Measurements from ENCODE around the gene MALRD1.

Gene MALRD1

DNA sequence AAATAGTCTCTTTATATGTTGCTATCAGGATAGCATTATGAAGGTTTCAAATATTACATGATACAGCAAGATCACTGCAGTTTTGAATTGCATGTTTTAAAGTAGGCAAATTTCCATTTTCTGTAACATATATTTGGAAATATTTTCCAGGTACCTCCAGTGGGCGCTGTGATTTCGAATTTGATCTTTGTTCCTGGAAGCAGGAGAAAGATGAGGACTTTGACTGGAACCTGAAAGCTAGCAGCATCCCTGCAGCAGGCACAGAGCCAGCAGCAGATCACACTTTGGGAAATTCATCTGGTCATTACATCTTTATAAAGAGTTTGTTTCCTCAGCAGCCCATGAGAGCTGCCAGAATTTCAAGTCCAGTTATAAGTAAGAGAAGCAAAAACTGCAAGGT lies 299.0 kb downstream of the MALRD1 start:
- DNase-seq (ENCODE audit: low spot score) = peak; percentile 6
- no peak for FAIRE-seq

DNA sequence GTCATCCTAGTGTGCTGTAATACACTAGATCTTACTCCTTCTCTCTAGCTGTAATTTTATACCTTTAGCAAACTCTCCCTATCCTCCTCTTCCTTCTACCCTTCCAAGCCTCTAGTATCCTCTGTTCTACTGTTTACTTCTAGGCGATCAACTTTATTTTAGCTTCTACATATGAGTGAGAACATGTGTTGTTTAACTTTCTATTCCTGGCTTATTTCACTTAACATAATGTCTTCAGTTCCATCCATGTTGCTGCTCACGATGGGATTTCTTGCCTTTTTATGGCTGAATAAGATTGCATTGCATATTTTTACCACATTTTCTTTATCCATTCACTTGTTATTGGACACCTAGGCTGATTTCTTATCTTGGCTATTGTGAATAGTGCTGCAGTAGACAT lies 318.6 kb downstream of the MALRD1 start:
- no peak for DNase-seq (ENCODE audit: low spot score)
- FAIRE-seq = no peak

DNA sequence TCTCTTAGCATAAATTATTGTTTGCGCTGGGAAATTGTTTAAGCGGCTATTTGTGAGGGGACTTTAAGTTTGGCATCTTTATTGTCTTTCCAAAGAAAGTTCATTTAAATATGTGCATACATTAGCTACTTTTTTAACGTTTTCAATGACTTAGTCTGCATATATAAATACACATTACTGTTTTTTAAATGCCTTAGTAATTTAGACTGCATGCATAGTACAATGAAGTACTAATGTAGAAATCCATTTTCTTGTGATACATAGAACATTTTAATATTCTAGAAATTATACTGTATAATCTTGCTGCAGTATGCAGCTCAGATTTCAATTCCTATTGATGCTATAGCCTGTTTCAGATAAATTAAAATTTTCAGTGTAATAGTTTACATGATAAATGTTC lies 325.4 kb downstream of the MALRD1 start:
- FAIRE-seq = no peak
- no peak for DNase-seq (ENCODE audit: low spot score)

DNA sequence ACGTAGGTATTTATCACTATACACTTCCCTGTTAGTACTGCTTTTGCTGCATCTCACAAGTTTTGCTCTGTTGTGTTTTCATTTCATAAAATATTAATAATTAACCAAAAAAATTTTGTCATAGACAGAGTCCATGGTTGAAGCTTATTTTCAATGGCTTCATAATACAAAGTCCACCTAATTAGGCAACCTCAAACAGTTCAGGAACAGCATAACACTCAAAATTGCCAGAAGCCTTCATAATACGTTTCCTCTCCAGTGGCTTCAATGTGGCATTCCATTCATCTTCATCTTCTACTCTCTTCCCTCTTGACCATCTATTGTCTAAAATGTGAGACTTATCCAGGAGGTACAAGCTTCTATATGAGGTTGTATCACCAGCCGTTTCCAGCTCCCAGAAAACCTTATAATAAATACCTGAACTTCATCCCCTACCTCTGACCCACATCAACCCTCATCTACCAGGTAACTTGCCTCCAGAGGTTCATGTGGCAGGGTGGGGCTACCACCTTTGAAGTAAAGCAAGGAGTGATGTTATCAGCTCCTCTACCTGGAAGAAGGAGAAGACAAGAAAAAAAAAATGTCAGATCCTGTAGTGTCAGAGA lies 337.3 kb downstream of the MALRD1 start:
- DNase-seq (ENCODE audit: low spot score) (no peak), FAIRE-seq (no peak)

DNA sequence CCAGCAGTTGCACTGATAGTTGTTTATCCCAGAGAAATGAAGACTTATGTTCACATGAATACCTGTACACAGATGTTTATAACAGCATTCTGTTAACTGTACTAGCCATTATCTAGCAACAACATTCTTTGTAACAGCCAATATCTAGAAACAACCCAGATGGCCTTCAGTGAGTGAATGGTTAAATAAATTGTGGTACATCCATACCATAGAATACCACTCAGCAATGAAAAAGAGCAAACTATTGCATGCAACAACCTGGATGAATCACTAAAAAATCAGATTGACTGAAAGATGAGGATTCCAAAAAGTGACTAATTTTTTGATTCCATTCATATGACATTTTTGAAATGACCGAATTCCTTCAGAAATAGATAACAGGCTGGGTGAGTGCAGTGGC lies 360.3 kb downstream of the MALRD1 start:
- no peak for DNase-seq (ENCODE audit: low spot score)
- FAIRE-seq = no peak

DNA sequence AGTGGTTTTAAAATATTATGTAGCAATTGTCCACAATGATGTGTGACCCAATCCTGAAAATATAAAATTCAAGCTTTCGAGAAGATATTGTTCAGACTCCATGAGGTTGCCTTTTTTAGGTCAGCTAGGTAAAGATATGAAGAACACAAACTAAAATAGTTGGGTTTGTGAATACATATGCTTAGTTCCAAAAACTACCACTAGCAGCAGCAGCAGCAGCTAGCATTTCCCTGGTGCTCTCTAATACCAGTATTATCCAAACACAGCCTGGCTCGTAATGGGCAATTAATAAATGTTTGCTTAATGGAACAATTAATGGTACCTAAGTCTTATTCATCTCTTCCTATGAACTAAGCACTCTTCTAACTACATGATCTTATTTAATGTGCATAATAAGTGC lies 362.5 kb downstream of the MALRD1 start:
- DNase-seq (ENCODE audit: low spot score) (no peak), FAIRE-seq (no peak)

DNA sequence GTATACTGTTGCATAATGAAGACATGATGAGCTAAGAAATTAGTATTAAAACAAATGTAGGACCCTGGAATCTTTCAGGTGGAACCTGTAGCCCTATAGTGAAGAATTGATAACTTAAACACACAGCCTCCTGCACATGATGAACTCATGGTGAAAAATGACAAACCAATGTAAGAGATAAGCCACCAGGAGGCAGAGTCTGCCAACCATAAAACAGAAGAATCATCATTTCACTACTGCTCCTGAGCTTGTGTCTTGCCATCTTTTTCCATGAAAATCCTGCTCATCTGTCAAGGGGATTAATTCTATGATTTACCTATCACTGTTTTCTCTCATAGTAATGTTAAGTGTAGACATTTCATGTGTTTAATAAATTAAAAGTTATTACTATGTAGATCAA lies 363.9 kb downstream of the MALRD1 start:
- DNase-seq (ENCODE audit: low spot score) (peak; percentile 11), FAIRE-seq (no peak)

DNA sequence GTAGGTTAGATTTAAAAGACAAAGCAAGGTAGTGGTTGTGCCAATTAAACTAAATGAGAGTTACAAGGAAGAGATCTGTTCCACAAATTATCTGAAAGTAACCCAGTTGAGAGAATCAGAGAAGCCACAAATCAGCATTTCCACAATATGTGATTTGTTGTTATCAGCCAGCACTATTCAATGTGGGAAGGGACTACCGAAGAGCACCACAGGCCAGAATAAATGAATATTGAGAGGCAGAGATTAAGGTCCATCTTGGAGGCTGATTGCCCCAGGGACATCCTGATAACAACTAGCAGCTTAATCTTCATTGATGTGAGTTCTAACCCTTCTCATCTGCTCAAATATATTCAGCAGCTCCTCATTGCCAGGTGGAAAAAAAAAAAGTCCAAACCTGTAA lies 367.6 kb downstream of the MALRD1 start:
- no peak for FAIRE-seq
- DNase-seq (ENCODE audit: low spot score) = no peak

DNA sequence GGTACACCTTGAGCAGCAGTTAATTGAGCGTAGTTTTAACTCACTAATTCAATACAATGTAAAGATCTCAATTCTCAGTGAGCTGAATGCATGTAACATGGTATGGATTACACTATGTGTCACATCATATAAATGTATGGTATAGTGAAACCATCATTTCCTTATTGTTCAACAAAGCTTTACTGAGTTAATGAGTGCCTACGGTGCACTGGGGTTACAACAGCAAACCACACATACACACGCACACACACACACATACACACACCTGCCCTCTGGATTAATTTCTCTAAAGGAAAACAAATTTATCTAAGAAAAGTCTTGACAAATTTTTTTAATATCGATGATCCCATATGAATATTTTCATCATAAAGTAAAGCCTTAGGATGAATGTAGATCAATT lies 369.1 kb downstream of the MALRD1 start:
- FAIRE-seq (no peak), DNase-seq (ENCODE audit: low spot score) (no peak)

DNA sequence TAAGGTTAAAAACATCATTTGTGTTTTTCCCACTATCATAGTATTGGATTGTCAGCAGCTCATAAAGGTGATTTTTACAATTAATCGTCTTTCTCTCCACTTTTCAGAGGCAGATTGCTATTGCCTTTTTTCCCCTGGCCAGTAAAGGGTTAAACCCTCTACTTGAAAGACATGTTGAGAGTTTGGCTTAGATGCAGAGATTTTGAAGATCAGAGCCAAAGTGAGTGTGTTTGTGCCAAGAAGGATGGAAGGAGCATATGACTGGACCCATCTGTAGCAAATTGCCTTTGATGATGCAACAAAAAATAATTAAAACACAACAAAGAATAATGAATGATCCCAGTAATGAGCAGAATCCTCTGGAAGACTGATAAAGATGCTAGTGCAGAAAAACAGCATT lies 373.1 kb downstream of the MALRD1 start:
- DNase-seq (ENCODE audit: low spot score) (no peak), FAIRE-seq (no peak)

DNA sequence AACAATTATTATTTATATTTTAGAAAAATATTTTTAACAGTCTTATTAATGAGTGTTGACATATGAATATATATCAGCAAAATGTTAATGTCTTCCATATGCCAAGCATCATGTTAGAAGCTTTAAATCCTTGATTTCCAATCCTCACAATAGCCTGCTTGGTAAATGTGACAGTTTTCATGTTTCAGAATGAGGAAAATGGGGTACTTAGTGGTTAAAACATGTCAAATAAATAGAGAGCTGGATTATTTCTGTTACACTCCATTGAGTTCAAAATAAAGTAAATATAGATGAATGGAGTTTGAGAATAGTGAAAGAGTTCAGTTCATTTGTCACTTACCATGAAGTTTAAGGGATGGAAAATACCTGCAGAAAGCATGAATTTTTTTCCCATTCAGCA lies 377.4 kb downstream of the MALRD1 start:
- FAIRE-seq = no peak
- DNase-seq (ENCODE audit: low spot score) = no peak

DNA sequence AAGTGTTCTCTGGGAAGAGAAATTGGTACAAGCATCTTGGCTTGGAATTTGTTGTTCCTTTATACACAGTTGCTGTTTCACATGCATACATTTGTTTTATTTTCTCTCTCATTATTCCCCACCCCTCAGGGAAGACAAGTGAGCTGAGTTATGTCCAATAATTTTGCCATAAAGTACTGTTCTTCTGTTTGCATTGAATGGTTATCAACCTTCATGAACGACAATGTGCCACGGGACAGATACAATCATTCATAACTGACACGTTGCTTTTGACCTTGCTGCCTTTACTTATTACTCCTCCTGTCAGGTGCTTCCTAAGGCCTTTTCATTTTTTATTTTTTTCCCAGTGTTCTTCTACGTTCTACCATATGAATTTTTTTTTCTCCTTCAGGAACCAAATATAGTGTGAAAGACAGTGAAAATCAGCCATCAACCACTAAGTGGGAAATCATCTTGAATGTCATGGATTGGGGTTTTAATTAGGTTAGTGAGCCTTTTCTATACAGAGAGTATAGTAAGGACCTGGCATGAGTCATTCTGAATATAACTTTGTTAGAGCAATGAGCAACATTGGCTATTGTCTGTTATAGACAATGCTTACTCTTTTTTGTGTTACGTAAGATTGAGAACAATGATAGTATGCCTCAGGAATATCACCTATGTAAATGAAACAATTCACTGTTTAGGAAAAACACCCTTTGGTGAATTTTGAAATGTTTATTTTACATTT lies 383.2 kb downstream of the MALRD1 start:
- FAIRE-seq (no peak), DNase-seq (ENCODE audit: low spot score) (no peak)

DNA sequence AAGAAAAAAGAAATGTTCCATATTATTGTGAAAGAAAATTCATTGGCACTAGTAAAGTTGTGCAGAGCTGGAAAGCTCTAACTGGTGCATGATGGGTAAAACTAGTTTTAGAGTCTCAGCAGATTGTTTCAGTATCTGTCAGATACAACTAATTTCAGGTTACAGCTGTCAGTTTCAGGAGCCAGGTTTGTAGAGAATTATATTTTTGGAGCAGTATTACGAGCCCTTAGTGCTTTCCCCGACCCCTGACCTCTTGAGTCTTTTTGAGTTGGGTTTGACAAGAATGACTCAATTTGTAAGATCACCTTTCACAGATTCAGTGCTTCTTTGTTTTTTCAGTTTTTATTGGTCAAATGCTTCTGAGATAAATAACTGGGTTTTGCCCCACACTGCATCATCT lies 401.3 kb downstream of the MALRD1 start:
- DNase-seq (ENCODE audit: low spot score) (no peak), FAIRE-seq (no peak)

DNA sequence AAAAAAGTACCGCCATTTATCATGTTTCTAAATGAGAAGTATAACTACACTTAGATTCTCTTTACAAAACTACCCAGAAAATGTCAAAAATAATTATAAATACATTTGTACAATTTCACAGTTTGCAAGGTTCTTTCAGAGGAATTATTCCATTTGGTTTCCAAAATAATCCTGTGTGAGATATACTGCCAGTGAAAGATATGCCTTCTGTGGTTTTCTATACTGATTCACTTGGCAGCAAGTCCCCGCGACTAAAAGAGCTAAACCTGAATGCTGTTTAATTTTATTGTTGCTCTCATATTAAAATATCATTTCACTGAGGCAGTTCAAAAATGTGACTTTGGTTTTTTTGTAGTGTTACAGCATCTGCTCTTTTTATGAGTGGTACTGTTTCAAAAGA lies 402.8 kb downstream of the MALRD1 start:
- FAIRE-seq = no peak
- no peak for DNase-seq (ENCODE audit: low spot score)

DNA sequence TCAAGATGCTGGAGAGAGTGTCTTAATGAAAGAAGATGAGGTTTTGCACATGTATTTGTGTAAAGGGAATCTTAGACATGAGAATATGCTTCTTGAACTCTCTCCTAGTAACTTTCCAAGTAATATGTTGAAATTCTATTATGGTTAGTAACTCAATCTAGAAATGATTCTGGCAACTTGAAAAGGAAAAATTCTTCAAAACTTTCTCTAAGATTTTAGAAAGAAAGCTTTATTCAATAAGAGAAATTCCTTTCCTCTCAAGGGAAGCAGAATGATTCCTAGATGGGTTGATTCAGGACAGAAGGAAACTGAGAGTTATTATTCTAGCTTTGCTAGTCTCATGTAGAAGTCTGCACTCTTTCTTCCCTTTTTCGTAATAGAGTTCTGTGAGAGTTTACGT lies 403.3 kb downstream of the MALRD1 start:
- DNase-seq (ENCODE audit: low spot score) (no peak), FAIRE-seq (no peak)

DNA sequence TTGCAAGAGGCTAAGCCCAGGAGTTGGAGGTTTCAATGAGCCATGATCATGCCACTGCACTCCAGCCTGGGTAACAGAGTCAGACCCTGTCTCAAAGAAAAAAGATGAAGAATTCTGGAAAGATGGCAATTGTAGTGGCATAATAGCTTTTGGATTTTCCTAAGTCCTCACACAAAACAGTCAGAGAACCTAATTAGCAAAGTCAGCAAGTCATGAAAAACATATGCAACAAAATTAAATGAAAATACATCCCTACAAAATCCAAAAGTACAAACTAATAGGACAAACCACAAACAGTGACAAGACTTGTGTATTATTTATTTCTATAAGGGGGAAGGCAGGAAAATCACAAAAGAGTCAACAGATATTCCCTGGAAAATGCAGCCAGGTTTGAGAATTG lies 405.4 kb downstream of the MALRD1 start:
- no peak for FAIRE-seq
- DNase-seq (ENCODE audit: low spot score) = no peak

DNA sequence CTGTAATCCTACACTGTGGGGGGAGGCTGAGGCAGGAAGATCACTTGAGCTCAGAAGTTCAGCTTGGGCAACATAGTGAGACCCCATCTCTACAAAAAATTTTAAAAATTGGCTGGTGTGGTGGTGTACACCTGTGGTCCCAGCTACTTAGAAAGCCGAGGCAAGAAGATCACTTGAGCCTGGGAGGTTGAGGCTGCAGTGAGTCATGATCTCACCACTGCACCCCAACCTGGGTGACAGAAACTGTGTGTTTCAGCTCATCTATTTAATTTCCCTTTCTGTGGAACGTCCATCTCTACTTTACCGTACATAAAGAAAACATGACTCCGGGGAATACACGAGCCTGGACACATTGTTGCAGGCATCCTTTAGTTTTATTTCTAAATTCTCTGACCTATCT lies 413.0 kb downstream of the MALRD1 start:
- FAIRE-seq = no peak
- DNase-seq (ENCODE audit: low spot score) = no peak

DNA sequence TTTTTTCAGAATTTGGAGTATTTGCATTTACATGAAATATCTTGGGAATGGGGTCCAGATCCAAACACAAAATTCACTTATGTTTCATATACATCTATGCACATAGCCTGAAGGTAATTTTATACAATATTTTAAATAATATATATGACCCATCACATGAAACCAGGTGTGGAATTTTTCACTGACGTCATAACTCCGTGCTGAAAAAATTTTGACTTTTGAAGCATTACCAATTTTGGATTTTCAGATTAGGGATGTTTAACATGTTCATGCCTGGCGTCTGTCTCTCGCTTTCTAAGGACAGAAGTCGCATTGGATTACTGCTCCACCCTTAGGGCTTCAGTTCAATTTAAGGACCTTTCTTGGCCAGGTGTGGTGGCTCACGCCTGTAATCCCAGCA lies 418.1 kb downstream of the MALRD1 start:
- no peak for FAIRE-seq

DNA sequence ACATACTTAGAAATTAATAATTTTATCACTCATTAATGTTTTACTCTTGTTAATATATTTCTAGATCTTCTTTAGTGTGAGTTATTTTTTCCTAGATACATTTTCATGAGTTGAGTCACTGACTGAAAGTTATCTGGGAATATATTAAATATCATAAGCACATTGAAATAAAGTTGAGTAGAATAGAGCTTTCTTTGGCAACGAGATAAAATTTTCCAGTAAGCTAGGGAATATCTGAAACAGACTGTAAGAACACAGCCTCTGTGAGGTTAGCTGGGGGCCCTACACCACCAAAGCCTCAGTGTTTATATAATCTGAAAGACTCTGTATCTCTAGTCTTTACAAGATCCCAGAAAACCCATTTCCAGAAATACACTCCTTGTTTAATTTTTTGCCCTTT lies 419.8 kb downstream of the MALRD1 start:
- FAIRE-seq = no peak
- no peak for DNase-seq (ENCODE audit: low spot score)

More for the DNA sequence above, 418.1 kb downstream of the MALRD1 start:
- no peak for DNase-seq (ENCODE audit: low spot score)

DNA sequence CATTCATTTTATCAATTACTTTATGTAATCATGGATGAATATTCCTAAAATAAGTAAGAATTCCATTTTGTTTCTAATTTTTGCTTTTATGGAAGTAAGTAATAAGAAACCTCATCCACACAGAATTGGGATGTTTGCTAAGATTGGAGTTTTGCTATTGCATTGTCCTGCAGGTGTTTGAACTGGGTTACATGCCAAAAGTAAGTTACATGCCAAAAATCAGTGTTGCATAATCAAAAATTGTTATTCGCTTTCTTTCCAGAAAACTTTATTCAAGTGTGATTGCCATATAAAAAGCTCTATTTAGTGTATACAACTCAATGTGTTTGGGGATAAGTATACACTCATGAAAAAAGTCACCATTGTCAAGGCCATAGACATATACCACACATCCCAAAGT lies 420.9 kb downstream of the MALRD1 start:
- FAIRE-seq (no peak), DNase-seq (ENCODE audit: low spot score) (no peak)

DNA sequence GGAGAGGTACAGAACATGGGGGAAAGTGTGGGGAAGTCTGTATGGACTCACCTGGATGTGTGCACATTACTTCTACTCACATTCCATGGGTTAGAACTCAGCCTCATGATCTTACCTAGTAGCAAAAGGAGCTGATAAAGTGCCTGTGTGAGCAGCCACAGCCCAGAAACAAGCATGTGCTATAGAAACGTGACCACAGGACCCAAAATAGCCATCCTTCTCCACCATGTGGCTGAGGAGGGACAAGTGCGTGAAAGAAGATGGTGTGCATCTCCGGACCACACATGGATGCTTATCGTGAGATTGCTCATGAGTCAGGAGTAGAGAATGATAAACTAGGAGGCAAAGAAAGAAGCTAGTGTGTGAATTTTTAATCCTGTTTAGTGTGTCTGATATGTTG lies 431.3 kb downstream of the MALRD1 start:
- no peak for DNase-seq (ENCODE audit: low spot score)
- FAIRE-seq = no peak

DNA sequence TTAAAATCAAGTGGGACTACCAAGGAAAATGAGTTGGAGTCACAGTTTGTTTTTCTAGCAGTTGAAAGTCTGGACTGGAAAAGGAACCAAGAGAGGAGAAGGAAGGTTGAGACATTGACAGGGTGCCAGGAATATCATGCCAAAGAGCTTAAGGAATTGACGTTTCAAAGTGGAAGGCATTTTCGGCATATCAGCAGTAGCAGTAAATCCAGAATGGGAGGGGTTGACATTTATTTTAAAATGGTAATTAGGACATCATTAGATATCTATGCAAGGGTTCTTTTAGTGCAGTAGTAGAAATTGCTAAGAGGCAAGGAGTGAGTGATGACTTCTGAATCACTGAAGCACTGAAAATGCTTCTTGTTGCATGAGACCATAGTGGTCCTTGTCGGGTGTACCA lies 431.8 kb downstream of the MALRD1 start:
- no peak for DNase-seq (ENCODE audit: low spot score)
- no peak for FAIRE-seq

DNA sequence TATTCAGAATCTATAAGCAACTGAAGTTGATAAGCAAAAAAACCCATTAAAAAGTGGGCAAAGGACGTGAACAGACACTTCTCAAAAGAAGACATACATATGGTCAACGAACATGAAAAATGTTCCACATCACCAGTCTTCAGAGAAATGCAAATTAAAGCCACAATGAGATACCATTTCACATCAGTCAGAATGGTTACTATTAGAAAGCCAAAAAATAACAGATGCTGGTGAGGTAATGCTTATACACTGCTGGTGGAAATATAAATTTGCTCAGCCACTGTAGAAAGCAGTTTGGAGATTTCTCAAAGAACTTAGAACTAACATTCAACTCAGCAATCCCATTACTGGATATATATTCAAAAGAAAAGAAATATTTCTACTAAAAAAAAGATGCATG lies 434.8 kb downstream of the MALRD1 start:
- DNase-seq (ENCODE audit: low spot score) = no peak
- no peak for FAIRE-seq
